Ovary (tissue), 9 donors: ENCODE measurements around the gene RPL19. TPM values are rescaled to one million over a fixed set of nuclear protein-coding genes. Genes with fewer than 3 reads are reported as not detected.

Experiments
- DNase-seq, 5 donors: peaks; one replicate each; pipeline ENCODE4 v3.0.0-alpha.2; 2019 to 2020
- H3K27ac ChIP-seq, 2 donors: fragments of 200-600 bp; one replicate each; pipeline versions ENCODE4 v1.5.1 to v1.8.0; 2019 to 2022
- H3K27me3 ChIP-seq: fragments of 200-600 bp; one replicate; pipeline ENCODE4 v1.8.0; 2022
- H3K36me3 ChIP-seq: fragments of 200-600 bp; sonication (generic); one replicate; pipeline ENCODE4 v1.5.1; 2019
- H3K4me1 ChIP-seq: one replicate; pipeline ENCODE4 v1.8.1; 2013; ENCODE audit warnings: mild to moderate bottlenecking, moderate library complexity; ENCODE audit not compliant: insufficient read depth
- H3K4me3 ChIP-seq: fragments of 200-600 bp; sonication (generic); one replicate; pipeline ENCODE4 v1.5.1; 2017
- H3K9me3 ChIP-seq, 2 donors: fragments of 200-600 bp in 1 of 2; sonication (generic) in 1 of 2; one replicate each; pipeline versions ENCODE4 v1.5.1 to v1.8.1; 2013 to 2019; ENCODE audit warnings: mild to moderate bottlenecking in 1 of 2, moderate library complexity in 1 of 2
- CTCF ChIP-seq, 3 donors: fragments of 450-650 bp in 2 of 3; fragments of 200-600 bp in 1 of 3; IDR thresholded peaks; one replicate each; pipeline versions ENCODE4 v1.5.1 to v1.8.0; 2016 to 2022; ENCODE audit warnings: antibody characterized with exemption in 3 of 3, mild to moderate bottlenecking in 1 of 3
- EP300 ChIP-seq: sonication (generic); formaldehyde crosslinking; IDR thresholded peaks from one replicate; pipeline ENCODE4 v1.6.1; 2017; ENCODE audit warnings: antibody characterized with exemption
- POLR2A ChIP-seq: fragments of 450-650 bp; IDR thresholded peaks from one replicate; pipeline ENCODE4 v1.6.1; 2017; ENCODE audit warnings: antibody characterized with exemption, mild to moderate bottlenecking, moderate library complexity
- WGBS, 3 donors: extraction: QIAGEN DNeasy Blood & Tissue Kit in 1 of 3; methylation state at CpG; one replicate each; pipeline versions ENCODE4 v1.1.5 to v1.1.7; 2013 to 2017; 5-methylcytosine and 5-hydroxymethylcytosine counted together
- intact Hi-C, 4 donors: fragments of 100-400 bp; cut with DNase I; formaldehyde crosslinking; loops; one replicate each; pipeline versions ENCODE4 v1.11.0 to v1.15.1; 2022 to 2023
- polyA plus RNA-seq, 2 donors: library from polyadenylated mRNA; stranded (reverse); fragments of 200-250 nt in 1 of 2; fragments of 350-450 nt in 1 of 2; fragmentation: Illumina TruSeq in 1 of 2; extraction: RNeasy Lipid Tissue Mini Kit (QIAGEN cat#74804) in 1 of 2; gene quantifications; one replicate each; pipeline ENCODE4 v1.2.3, GENCODE V29; 2013 to 2014
- total RNA-seq, 7 donors: library from RNA; depleted of rRNA in 2 of 7; stranded (reverse); fragments of >200 nt in 2 of 7; fragmentation: NEBNext Ultra II Directional in 3 of 7; extraction: Animal tissue kit (Norgen Biotek cat#: 25700) in 3 of 7; gene quantifications; one replicate each; pipeline versions ENCODE4 v1.1.0 to v1.2.4, GENCODE V29; 2016 to 2023
- donor health status: DM: no; HTN: no; CAD: no; lungs with moderate emphysema.
- donor health status: DM: no; HTN: no; CAD: no.
- donor health status: Bipolar disorder and iron deficiency.
- donor health status: DM: yes; HTN: yes; CAD: no.
- donor health status: DM: no; HTN: no; CAD: no.
- donor health status: DM: yes; HTN: yes; CAD: no.

Gene RPL19
- total and polyA plus RNA-seq, 9 donors = 2,272 to 5,697 (median 3,184) TPM

GRCh38 chr17:39225959-39226683 lies 26.0 kb downstream of the RPL19 start:
- Histone ChIP-seq H3K4me1 (peaks cover 2% of the 10 kb centered on the region), H3K27ac (no peak overlapping the region), H3K4me3 (peak overlapping the region; percentile 42), H3K9me3 (no peaks in the 10 kb centered on the region), H3K27me3 (no peaks in the 10 kb centered on the region), H3K36me3 (no peaks in the 10 kb centered on the region)
- peak; percentile 78 to 89 (median 82) for DNase-seq
- 8 to 9% (median 8%) methylated on average over 24 of the region's 24 CpGs for WGBS, 3 donors
- TF ChIP-seq CTCF (IDR thresholded peaks at IDR 0.05) = no peak
- no peak for TF ChIP-seq POLR2A
- TF ChIP-seq EP300 = no peak
- intact Hi-C loops = loop anchor here in 1 of 4 donors (10.0 kb wide), 1 partner anchor 839 kb away; the partner anchor contains the start of gene THRA

GRCh38 chr17:39227364-39227919 lies 27.4 kb downstream of the RPL19 start:
- no peak for DNase-seq
- H3K27ac ChIP-seq = no peak overlapping the region
- 35 to 66% (median 53%) methylated on average over 2 of the region's 2 CpGs for WGBS, 3 donors
- TF ChIP-seq POLR2A (no peak), CTCF (IDR thresholded peaks at IDR 0.05) (no peak), EP300 (no peak)
- intact Hi-C loops = loop anchor here in 1 of 4 donors (10.0 kb wide), 1 partner anchor 837 kb away; the partner anchor contains the start of gene THRA
- no peak overlapping the region for H3K4me3 ChIP-seq
- no peaks in the 10 kb centered on the region for H3K27me3 ChIP-seq
- H3K36me3 ChIP-seq = no peaks in the 10 kb centered on the region
- H3K4me1 ChIP-seq = peaks cover 2% of the 10 kb centered on the region
- no peaks in the 10 kb centered on the region for H3K9me3 ChIP-seq

- no peaks in the 10 kb centered on the region for H3K9me3 ChIP-seq
- peaks cover 2% of the 10 kb centered on the region for H3K4me1 ChIP-seq
- no peak overlapping the region for H3K4me3 ChIP-seq
- intact Hi-C loops = loop anchor here in 1 of 4 donors (10.0 kb wide), 1 partner anchor 835 kb away; the partner anchor contains the start of gene THRA
- H3K27me3 ChIP-seq = no peaks in the 10 kb centered on the region
- no peak overlapping the region for H3K27ac ChIP-seq
- no peak for DNase-seq
- 60 to 65% (median 61%) methylated on average over 11 of the region's 11 CpGs for WGBS, 3 donors
- TF ChIP-seq EP300 = no peak
- TF ChIP-seq POLR2A = no peak
- no peak for TF ChIP-seq CTCF (IDR thresholded peaks at IDR 0.05)
- no peaks in the 10 kb centered on the region for H3K36me3 ChIP-seq
Observed at GRCh38 chr17:39229274-39229913, 29.3 kb downstream of the RPL19 start.

- Histone ChIP-seq H3K27ac (no peak overlapping the region), H3K36me3 (no peaks in the 10 kb centered on the region), H3K27me3 (no peaks in the 10 kb centered on the region), H3K4me3 (no peak overlapping the region), H3K4me1 (peaks cover 2% of the 10 kb centered on the region), H3K9me3 (no peaks in the 10 kb centered on the region)
- TF ChIP-seq CTCF (IDR thresholded peaks at IDR 0.05) (no peak), EP300 (no peak), POLR2A (no peak)
- no peak for DNase-seq
- intact Hi-C loops = loop anchor here in 2 of 4 donors (10.0 kb wide), 2 partner anchors 66 to 246 kb away; partner anchors contain the start of gene ARL5C (in 1 of the 2)
- 66 to 90% (median 68%) methylated on average over 1 of the region's 1 CpG for WGBS, 3 donors
Observed at GRCh38 chr17:39230361-39230760, 30.3 kb downstream of the RPL19 start.
